Liver (tissue), 3 donors: ENCODE results near the gene RCBTB1.

ENCODE experiments used
- CTCF ChIP-seq: fragments of 150-350 bp; IDR thresholded peaks from 2 replicates; pipeline ENCODE4 v1.5.1; 2017; ENCODE audit warnings: improper control_type of control experiment, low read depth, low read length; ENCODE audit not compliant: missing input control
- HNF4A ChIP-seq, 2 donors: conservative IDR thresholded peaks; 2 replicates each; pipeline ENCODE4 v1.6.1; 2016; ENCODE audit warnings: antibody characterized with exemption in 2 of 2, mild to moderate bottlenecking in 2 of 2
- TF ChIP-seq, protein P1 (sequence below): IDR thresholded peaks from 2 replicates; pipeline ENCODE4 v1.6.1; 2016; ENCODE audit warnings: antibody characterized with exemption, mild to moderate bottlenecking
- donor health status: healthy.
- donor health status: healthy.

- TF ChIP-seq CTCF = no peak
- TF ChIP-seq HNF4A (conservative IDR thresholded peaks at IDR 0.05) = no peak
- TF ChIP-seq, protein P1, sequence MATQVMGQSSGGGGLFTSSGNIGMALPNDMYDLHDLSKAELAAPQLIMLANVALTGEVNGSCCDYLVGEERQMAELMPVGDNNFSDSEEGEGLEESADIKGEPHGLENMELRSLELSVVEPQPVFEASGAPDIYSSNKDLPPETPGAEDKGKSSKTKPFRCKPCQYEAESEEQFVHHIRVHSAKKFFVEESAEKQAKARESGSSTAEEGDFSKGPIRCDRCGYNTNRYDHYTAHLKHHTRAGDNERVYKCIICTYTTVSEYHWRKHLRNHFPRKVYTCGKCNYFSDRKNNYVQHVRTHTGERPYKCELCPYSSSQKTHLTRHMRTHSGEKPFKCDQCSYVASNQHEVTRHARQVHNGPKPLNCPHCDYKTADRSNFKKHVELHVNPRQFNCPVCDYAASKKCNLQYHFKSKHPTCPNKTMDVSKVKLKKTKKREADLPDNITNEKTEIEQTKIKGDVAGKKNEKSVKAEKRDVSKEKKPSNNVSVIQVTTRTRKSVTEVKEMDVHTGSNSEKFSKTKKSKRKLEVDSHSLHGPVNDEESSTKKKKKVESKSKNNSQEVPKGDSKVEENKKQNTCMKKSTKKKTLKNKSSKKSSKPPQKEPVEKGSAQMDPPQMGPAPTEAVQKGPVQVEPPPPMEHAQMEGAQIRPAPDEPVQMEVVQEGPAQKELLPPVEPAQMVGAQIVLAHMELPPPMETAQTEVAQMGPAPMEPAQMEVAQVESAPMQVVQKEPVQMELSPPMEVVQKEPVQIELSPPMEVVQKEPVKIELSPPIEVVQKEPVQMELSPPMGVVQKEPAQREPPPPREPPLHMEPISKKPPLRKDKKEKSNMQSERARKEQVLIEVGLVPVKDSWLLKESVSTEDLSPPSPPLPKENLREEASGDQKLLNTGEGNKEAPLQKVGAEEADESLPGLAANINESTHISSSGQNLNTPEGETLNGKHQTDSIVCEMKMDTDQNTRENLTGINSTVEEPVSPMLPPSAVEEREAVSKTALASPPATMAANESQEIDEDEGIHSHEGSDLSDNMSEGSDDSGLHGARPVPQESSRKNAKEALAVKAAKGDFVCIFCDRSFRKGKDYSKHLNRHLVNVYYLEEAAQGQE = no peak
These were observed 82.4 kb downstream of the RCBTB1 start for GRCh38 chr13:49502954-49503353.
